Measurements from ENCODE around the gene MBD2. TPM values are rescaled to one million over a fixed set of nuclear protein-coding genes. Genes with fewer than 3 reads are reported as not detected.

The MBD2 gene
- total and polyA plus RNA-seq, 2 of the 8 experiments (the other 6 are each of a cell fraction or from before 2014, with no cell fraction given), result 36.2 to 52.7 TPM

DNA sequence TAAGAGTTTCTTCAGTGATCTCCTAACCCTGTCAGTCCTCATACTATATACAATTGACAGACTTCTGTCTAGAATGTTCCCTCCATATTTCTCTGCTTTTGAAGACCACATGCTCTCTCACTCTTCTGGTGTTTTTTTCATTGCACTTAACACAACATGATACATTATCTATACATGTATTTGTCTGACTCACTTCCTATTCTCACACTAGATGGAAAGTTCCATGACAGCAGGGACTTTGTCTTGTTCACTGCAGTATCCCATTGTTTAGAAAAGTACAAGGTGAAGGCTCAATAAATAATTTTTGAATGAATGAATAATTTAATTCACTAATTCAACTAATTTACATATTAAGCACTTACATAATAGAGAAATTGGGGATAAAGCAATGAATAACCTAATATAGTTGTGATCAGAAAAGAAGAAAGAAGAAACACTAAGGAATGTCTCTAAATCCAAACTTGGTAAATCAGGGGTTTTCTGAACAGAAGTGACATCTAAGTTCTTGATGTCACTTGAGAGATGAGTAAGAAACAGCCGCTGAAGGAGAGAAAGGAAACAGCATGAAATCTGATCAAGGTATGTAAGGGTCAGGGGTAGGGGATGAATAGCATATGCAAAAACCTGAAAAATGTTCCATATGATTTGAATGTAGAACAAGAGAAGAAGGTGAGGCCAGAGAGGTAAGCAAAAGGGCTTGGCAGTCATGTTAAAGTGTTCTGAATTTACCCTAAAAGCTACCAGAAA lies 42.4 kb downstream of the MBD2 start:
- Histone ChIP-seq H3K9ac (replicated peaks in 1 of 4; ENCODE audit: extremely low read depth in 1 of 4, low read depth in 3 of 4, low read length in 3 of 4) (no peak overlapping the region), H2BK12ac (ENCODE audit: low read depth, low read length) (no peak overlapping the region), H2AK5ac (ENCODE audit: low read depth, low read length) (no peak overlapping the region), H2BK20ac (ENCODE audit: low read length) (no peak overlapping the region), H4K91ac (replicated peaks; ENCODE audit: insufficient read length, low read length) (no peak overlapping the region), H3K9me3 (ENCODE audit: insufficient read depth in 2 of 2, low read depth in 1 of 2, low read length in 1 of 2) (peaks cover 4 to 7% of the 10 kb centered on the region in 2 experiments; a peak in 3 of 4 replicates), H2BK15ac (ENCODE audit: low read length) (no peak overlapping the region), H3K36me3 (ENCODE audit: control insufficient read depth in 2 of 4, insufficient read depth in 4 of 4, low read length in 3 of 4) (no peaks in the 10 kb centered on the region), H3K23ac (ENCODE audit: insufficient read length) (no peak overlapping the region), H3K4me1 (replicated peaks in 1 of 4; ENCODE audit: control insufficient read depth in 3 of 4, insufficient read depth in 4 of 4, low read length in 3 of 4) (no peaks in the 10 kb centered on the region; a peak in 1 of 7 replicates), H3K79me2 (ENCODE audit: control insufficient read depth in 1 of 2, insufficient read depth in 2 of 2, low read length in 2 of 2) (no peaks in the 10 kb centered on the region), H3K27me3 (replicated peaks in 1 of 4; ENCODE audit: control insufficient read depth in 3 of 4, extremely low read depth in 1 of 4, insufficient read depth in 3 of 4, low read length in 3 of 4) (no peaks in the 10 kb centered on the region), H3K4me2 (ENCODE audit: insufficient read depth in 1 of 2, low read depth in 2 of 2, low read length in 2 of 2) (no peak overlapping the region), H3K79me1 (ENCODE audit: low read depth, low read length) (no peaks in the 10 kb centered on the region), H3K14ac (ENCODE audit: insufficient read length) (no peak overlapping the region), H4K8ac (ENCODE audit: extremely low read depth, insufficient read depth, low read length) (no peak overlapping the region), H3K4me3 (ENCODE audit: extremely low read depth in 1 of 4, insufficient read depth in 2 of 4, low read depth in 3 of 4, low read length in 4 of 4) (no peak overlapping the region), H3K4ac (replicated peaks; ENCODE audit: insufficient read length, low read depth, low read length) (no peak overlapping the region), H3K27ac (ENCODE audit: low read depth, low read length) (no peak overlapping the region), H2AFZ (ENCODE audit: low read length) (no peak overlapping the region), H2BK120ac (replicated peaks; ENCODE audit: low read depth, low read length) (no peak overlapping the region), H3K56ac (replicated peaks; ENCODE audit: insufficient read length, low read depth, low read length) (no peak overlapping the region), H3K18ac (ENCODE audit: extremely low read depth, low read length) (no peak overlapping the region; the same call in 1 of the 2 replicates), H4K5ac (ENCODE audit: insufficient read length, low read depth, low read length) (no peak overlapping the region), H4K20me1 (replicated peaks in 1 of 2; ENCODE audit: control insufficient read depth in 1 of 2, insufficient read depth in 2 of 2, low read length in 2 of 2) (no peaks in the 10 kb centered on the region), H2BK5ac (ENCODE audit: low read depth, low read length) (no peak overlapping the region), H3K23me2 (ENCODE audit: low read depth, low read length) (no peaks in the 10 kb centered on the region)
- TF ChIP-seq BRCA1 (IDR thresholded peaks at IDR 0.05; ENCODE audit: low read depth, low read length) (no peak), KDM1A (IDR thresholded peaks at IDR 0.05; ENCODE audit: borderline replicate concordance, low read length) (no peak), RAD21 (IDR thresholded peaks at IDR 0.05 in 1 of 2, conservative IDR thresholded peaks at IDR 0.05 in 1 of 2; ENCODE audit: low read depth in 2 of 2, low read length in 2 of 2) (no peak)
- 75% methylated on average over 1 of the region's 1 CpG; no CpG with 5 or more reads in 1 of the 2 experiments for WGBS, 2 experiments (ENCODE audit: extremely low coverage in 1 of 2, insufficient coverage in 1 of 2, insufficient read length in 1 of 2, insufficient replicate concordance in 2 of 2, low coverage in 1 of 2, low lambda C conversion rate in 2 of 2, missing lambda C conversion rate in 1 of 2)
- ChIA-PET POLR2A (ENCODE audit: partially characterized antibody) (no interaction called here), CTCF (ENCODE audit: partially characterized antibody) (no interaction called here)
- FAIRE-seq (no peak), DNase-seq (ENCODE audit: low read depth in 1 of 2, low spot score in 2 of 2) (no peak)

Measured in H1 (cell line).